ENCODE results near the gene PSD2.
A peak's percentile ranks its signal among the peaks of the same experiment; 100 is the strongest.

Gene PSD2

DNA sequence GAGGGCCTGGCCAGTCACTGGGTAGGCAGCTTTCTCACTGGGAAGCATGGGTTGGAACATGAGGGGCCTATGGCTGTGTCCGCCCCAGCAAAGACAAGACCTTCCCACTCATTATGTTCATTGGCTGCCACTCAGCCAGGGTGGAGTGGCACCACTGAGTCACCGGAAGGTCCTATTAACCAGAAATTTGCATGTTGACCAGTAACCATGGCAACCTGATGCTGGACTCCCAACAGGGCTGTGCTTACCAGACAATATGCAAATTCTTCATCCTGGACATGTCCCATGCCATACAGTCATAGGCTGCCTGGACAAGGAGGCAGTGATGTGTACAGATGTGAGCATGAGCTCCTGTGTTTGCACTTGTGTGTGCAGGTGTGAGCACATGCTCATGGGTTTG lies 66.7 kb downstream of the PSD2 start:
- no peak for DNase-seq

DNA sequence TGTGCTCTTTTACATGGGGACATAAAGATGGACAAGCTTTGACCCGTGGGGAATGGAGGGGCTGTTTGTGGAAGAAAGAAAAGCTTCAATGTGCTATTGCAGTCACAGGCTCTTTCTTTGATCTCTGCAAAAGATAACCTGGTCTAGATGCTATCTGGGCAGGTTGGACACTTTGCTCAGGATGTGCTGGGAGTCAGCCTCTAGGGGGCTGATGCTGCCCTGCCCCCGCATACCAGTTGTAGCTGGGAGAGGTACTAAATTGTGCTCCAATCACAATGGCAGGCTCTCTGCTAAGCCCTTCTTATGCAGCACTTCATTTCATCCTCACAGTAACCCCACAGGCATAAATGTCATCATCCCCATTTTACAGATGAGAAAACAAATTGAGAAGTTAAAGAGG lies 67.2 kb downstream of the PSD2 start:
- DNase-seq: no peak

DNA sequence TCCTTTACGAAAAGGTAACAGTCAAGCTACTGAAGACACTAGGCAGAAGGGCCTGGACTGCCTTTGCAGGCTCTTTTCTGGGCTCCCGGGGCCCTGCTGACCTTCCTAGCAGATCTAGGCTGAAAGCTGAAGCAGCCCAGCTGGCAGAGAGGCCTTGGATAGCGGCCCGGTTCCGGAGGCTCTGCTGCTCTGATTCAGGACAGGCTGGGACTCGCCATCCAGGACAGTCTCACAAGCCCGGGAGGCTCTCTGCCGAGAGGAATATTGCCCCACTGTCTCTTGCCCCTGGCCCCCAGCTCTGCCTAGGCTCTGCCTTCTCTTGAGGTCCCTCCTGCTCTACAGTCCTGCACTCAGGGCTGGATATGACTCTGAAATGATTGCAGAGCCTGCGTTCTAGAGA lies 67.8 kb downstream of the PSD2 start:
- no peak for DNase-seq

DNA sequence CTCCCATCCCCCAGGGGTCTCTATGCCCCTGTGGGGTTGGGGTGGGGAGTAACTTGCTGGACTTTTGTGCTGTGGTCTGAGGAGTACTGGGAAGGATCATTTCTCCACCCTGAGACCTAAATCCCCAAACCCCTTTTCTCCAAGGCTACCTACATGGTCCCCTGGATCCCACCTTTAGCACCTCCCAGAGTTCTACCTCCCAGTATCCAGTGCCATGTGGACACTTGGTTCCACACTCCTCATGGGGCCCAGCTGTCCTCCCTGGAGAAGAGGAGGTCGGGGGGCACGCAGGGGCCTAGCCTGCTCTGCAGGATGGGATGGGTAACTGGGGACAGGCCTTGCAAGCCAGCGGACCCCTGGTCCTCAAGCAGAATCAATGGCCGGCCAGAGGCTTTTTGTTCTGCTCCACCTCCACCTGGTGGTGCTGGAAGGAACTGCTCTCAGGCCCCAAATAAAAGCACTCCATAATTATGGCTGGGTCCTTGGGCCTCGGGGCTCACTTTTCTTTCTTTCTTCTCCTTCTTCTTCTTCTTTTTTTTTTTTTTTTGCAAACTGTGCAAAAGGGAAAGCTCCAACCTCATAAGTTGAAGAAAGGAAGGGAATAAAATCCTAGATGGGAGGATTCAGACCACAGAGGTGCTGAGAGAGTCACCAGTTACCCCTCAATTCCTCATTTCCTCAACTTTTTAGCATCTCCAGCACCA lies 68.4 kb downstream of the PSD2 start:
- DNase-seq: peak; percentile 15

DNA sequence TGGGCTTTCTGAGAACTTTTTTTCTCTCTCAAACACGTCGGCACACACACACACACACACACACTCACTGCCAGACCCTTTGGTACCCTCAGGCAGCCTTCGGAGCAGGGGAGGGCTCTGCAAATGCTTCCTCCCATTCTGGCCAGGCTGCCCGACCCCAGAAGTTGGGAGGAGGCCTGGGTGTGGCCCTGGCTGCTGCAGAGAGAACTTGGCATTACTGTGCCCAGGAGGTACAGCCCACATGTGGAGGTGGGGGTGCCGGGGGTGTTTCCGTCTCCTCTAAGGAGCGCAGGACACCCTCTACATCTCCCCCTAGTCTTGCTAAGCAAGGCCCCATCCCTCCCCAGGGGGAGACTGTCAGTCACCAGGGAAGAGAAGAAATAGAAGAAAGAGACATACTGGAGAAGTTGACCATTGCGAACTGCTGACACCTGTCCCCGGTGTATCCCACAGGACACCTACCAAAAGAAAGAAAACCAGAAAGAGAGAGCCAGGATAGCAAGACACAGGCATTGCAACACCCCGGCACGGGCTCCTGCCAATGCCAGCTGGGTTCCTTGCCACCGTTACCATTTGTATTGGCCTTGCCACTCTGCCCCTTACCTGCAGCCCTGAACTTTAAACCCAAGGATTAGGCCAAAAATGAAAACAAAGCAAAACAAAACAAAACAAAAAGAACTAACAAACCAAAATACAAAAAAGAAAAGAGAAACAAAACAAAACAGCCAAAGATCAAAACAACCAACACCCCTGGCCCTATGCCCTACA lies 69.3 kb downstream of the PSD2 start:
- no peak for DNase-seq

DNA sequence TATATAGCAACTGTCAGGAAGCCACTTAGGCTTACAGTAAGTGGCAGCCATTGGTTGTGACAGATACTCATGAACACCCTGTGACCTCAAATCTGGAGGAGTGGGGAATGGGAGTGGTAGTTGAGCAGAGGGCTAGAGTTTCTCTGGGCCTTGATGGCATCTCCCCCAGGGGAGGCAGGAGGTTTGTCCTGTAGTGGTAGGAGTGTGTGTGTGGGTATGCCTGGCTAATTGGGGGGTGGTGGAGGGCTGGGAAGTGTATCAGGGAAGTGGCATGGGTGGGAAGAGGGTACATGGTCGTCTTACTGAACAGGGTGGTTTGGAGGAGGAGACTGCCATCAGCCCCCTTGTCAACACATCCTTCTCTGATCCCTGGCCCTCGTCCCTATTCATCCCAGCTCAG lies 71.5 kb downstream of the PSD2 start:
- no peak for DNase-seq

DNA sequence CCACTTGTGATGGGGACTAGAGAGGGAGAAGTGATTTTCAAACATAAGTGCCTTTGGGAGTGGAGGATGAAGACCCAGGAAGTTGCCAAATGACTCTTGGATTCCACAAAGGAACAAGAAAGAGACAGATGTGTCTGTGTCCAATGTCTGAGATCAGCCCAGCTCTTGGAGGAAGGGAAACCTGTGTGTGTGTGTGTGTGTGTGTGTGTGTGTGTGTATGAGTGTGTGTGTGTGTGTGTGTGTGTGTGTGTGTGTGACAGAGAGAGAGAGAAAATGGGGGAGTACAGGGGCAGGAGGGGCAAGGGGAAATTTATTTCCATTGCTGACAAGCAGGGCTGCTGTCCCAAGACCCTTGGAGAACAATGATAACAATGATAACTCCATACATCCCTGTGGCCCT lies 72.0 kb downstream of the PSD2 start:
- no peak for DNase-seq

DNA sequence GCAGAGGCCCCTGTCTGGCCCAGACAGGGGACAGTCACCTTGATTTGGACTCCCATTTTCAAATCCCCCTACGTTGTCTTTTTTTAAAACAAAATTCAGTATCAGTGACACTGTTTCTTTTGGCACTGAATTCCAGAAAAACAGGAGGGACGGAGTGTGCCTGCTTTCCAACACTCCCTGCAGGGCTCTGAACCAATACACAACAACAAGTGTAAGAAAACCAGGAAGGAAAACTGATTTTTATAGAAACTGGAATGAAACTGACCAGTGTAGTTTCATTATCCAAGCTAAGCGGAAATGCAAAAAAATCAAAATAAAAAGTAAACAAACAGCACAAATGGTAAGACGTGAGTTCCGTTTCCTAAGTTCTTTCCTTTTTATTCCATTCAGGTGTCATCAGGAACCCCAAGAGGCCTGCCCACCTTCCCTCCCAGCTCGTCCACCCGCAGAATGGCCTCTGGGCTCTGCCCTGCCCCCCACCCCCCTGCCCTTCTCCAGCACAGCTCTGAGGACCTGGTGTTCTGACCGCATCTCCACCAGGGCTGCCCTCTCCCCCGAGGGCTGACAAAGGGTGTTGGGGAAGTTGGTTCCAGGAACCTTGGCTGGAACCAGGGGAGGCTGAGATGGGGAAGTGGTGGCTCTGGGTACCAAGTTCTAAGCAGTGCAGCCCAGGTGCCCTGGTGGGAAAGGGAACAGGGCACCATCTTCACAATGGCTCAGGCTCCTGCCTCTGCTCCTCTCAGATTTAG lies 73.6 kb downstream of the PSD2 start:
- no peak for DNase-seq

DNA sequence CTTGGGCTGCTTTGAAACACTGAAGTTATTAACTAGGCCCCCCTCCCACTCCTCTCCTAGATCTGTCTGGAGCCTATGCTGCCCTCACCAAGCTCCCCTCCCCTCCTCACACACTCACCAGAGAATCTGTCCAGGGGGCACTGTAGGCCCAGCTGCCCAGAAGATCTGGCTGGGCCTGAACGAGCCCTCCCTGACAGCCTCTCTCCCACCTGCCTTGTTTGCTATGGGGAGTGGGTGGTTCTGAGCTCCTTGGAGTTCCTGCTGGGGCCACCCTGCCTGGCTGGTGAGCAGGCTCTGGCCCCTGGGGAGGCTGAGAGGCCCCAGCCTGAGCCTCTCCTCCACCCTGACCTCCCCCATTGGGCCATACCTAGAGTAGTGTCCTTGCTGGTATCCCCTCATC lies 75.1 kb downstream of the PSD2 start:
- DNase-seq: no peak

DNA sequence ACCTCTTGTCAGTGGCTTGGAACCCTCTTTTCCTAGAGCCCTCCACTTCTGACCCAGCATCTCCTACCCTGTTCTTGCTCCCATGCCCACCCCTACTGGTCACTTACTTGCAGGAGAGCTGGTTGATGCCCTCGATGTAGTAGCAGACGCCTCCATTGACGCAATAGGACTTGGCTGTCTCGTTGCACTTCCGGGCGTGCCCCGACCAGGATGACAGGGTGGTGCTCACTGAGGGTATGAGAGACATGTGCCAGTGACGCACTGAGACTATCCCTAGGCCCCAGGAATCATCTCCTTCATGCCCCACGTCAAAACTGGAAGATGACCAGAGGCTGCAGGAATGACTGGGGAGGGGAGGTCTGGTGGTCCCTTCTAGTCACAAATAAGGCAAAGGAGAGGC lies 76.0 kb downstream of the PSD2 start:
- DNase-seq: no peak

DNA sequence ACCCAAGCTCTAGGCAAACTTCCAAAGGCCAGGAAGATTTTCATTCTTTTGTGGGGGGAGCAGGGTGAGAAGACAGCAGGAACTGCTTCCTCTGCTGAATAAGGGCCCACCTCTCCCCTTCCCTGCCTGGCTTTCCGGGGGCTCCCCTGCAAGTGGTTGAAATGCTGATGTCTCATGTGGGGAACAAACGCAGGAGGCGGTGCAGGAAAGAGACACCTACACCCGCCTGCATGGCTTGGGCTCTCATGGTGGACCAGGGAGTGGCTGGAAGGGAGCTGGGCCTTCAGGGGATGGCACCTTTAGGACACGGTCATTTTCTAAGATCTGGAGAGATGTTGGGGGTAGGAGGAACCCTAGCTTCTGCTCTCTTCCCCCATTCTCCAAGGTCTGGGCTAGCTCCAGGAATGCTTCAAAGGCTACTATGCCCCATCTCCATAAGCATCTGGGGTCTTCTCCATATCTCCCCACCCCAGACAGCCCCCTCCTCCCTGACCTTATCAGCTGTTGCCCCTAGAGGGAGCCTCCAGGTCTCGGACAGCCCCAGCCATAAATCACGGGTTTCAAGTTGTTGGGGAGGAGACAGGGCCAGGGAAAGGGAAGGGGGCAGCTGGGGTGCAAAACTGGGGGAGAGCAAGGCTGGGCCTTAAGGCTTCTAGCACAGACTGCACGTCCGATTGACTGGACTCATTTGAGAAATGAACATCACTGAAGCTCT lies 76.6 kb downstream of the PSD2 start:
- no peak for DNase-seq

DNA sequence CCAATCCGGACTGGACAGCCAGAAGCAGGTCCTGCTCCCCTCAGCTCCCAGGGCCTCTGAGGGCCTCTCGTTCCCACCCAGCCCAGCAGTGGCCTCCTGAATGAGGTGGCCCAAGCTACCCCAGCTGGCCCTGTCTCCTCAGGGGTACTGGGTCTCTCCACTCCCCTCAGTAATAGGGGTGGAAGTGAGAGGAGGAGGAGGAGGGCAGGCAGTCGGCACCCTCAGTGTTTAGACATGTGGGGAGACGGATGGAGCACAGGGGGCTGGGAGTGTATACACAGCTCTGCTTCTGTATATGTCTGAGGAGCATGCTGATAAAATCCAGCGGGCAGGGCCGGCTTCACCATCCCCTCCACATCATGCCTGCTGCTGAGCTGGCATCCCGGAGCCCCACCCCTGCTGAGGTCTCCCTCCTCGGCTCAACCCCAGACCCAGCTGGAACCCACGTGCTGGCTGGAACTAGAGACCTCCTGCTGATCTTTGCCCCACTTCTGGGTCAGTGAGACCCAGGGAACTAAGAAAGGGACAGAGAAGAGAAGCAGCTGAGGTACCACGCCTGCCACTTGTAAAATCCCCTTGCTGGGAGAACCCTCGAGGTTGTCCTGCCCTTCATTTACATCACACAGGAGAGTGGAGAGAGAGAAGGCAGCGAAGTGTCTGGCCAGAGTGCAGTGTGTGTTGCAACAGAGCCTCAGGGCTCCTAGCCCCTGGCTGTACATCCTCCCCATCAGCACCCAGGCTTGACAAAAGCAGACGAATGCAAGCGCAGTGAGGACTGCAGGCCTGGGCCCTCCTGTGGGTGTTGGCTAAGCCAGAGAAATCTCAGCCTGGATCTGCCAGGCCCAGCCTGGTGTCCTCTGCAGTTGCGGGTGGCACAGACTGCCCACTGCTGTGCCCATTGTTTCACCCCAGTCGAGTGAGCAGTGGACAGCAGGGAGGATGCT lies 77.5 kb downstream of the PSD2 start:
- no peak for DNase-seq

DNA sequence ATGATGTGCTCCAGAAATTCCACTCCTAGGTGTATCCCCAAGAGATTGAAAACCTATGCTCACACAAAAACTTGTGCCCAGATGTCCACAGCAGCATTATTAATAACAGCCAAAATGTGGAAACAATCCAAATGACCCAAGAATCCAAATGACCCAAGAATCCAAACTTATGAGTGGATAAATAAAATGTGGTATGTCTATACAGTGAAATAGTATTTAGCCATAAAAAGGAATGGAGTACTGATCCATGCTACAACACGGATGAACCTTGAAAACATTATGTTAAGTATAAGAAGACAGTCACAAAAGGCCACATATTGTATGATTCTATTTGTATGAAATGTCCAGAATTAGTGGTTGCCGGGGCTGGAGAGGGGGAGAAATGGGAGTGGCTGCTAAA lies 80.3 kb downstream of the PSD2 start:
- DNase-seq: no peak

DNA sequence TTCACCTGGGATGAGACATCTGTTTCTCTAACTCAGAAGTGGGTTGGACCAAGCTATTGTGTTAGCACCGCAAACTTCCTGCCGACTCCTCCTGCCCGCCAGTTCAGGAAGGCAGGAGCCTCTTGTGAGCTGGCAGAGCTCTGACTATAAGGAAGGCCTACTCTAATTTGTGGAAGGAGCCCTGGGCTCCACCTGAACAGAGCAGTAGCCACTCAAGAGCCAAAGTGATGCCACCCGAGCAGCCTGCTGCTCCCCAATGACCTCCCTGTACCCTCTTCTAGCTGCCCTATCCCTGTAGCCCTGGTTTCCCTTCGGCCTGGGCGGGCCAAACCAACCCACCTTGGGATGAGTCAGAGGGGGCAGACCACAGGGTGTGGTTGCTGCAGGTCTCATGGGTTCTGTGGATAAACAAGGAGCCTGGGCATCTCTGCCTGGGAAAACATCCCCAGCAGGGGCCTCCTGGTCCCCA lies 81.6 kb downstream of the PSD2 start:
- no peak for DNase-seq

DNA sequence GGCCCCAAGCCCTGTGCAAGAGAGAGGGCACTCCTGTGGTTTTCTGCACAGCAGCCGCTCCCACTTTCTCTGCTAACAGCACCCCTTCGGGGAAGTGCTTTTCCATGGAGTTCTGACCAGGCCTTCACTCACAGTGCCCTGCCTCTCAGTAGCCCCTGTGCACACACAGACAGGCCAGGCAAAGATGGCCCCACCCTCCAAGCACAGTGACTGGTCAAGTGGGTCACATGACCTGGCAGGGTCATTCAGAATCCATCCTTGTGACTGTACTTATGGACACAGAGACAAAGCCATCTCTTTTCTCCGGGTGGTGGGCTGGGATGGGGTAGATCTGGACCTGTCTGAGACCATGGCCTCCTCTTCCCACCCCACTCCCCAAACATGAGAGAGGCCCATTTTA lies 82.5 kb downstream of the PSD2 start:
- DNase-seq: no peak

DNA sequence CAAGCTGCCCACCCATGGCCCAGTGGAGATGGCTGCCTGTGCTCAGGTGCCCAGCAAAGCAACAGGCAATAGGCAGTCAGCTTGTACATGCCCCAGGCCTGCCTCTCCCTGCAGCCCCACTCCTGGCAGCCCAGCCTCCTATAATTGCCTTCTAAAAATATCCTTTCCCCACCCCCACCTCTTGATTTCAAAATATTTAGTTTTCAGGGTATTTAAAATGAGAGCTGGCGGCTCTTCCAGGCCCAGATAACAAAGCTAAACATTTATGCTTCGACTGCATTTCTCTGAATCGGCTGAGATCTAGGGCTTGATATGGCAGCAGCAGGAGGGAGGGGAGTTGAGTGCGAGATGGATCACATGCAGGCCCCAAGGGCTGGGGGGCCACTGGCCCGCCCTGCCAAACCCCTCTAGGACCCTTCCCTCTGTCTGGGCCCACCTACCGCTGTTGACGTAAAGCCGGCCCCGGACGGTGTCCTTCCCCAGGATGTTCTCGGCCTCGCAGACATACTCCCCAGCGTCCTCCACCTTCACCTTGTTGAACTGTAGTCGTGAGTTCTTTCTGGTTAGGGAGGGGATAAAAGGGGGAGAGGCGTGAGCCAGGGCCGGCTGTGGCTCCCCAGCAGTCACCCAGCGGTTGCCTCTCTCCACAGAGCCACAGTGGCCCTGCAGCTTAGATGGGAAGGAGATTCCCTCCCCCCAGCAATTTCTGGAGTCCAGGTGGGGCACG lies 85.0 kb downstream of the PSD2 start:
- no peak for DNase-seq

DNA sequence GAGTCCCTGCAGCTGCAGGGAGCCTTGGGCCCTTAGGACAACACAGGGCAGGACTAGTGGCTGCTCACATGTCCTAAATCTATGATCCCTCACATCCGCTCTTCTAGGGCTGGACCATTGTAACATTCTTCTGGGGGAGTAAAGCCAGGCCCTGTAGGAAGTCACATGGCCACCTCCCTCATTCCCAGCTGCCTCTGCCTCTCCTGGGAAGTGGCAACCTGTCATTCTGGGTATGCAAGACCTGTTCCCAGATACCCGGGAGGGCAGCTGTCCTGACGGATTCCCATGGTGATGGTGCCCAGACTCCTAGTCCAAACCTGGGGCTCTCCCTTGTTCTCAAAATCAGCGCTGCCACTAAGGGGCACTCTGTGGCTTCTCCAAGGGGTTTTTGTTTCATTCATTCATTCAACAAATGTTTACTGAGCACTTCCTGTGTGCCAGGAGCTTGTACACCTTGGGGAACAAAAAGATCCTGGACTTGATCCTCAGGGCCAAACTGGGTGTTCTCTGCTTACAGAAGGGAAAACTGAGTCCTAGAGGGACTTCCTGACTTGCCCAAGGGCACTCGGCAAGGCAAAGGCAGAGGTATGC lies 85.6 kb downstream of the PSD2 start:
- DNase-seq: no peak

DNA sequence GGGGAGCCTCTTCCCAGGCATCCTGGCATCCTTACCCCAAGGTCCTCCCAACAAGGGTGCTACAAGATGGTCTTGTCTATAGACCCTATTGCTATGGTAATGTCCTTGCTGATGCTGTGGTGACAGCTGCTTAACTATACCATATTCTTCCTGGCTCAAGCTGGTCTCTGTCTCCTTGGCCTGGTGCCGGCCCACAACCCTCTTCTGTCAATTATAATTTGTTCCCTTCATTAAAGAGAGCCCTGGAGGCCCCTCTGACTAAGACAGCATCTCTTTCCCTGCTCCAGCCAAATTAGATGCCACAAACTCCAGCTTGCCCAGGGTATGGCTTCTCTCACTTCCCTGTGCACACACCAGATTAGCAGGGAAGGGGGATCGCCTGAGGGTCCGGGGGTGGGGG lies 86.7 kb downstream of the PSD2 start:
- DNase-seq: no peak

DNA sequence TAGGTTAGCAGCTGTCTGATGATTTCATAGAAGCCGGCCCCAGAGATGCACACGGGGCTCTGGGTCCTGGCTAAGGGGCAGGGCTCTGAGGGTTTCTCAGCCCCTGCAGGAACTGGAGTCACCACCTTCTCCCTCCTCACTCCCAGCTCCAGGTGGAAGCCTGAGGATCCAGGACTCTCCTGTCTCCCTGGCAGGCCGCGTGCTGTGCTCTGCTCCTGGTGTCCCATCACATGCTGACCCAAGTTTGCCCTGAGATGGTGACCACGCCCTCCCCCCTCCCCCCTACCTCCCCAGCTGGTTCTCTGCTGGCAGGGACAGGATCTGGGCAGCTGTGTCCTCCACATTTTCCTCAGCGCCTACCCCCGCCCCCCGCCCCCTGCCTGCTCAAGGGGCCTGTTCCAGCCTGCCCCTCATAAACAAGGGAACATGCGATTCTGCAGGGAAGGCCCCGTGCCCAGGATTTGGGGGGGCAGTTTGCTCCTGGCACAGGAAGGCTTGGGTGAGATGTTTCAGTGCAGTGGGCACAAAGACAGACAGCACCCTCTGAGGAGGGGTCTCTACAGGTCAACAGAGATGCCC lies 87.4 kb downstream of the PSD2 start:
- no peak for DNase-seq

DNA sequence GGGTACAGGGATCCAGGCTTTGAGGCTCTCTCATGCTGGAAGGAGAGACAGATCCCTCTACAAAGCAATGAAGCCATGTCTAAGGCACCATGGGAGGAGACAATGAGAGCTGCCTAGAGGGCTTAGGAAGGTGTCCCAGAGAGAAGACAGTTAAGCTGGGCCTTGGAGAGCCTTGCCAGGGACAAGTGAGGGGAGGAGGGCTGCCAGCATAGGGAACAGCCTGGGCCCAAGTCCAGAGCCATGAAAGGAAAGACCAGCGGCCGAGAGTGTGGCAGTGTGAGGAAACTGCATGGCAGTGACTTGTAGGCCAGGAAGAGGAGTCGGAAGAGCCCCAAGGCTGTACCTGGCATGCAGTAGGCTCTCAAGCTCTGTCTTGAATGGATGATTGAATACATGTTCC lies 88.5 kb downstream of the PSD2 start:
- DNase-seq: no peak

DNA sequence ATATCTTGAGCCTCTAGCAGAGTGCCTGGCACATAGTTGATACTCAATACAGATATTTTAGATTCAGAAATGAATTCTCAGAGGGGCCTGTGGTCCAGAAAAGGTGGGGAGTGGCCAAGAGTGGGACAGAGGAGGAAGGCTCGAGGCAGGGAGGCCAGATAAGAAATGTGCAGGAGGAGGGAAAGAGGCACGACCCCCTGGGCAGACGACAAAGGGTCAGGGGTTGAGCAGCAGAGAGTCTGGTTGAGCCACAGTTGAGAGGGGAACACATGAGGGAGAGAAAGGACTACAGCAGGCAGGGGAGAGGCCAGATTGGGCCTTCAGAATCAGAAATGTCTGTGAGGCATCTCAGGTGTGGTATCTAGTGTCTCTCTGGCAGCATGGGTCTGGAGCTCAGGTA lies 89.1 kb downstream of the PSD2 start:
- no peak for DNase-seq
